LHCN-M2 (cell line): ENCODE results near the gene TBC1D5. TPM values are rescaled to one million over a fixed set of nuclear protein-coding genes. Genes with fewer than 3 reads are reported as not detected.
"Not testable (repeated sequence)": the region's sequence is repeated elsewhere in the genome, so short reads cannot be mapped to it uniquely, and the experiment has no call there.

Experiments
- DNase-seq: peaks from one replicate; pipeline ENCODE4 v3.0.0-alpha.2; 2012; ENCODE audit warnings: low read depth
- total RNA-seq: library from RNA; depleted of rRNA; stranded (reverse); fragments of >200 nt; gene quantifications from 2 replicates; pipeline ENCODE4 v1.2.3, GENCODE V29; 2014

TBC1D5 gene
- total RNA-seq, 1 experiment from 2014 or later: 92.2 TPM

GRCh38 chr3:17749281-17749680 is 6.8 kb upstream of the TBC1D5 start:
- no peak for DNase-seq

- DNase-seq: no peak
Observed at GRCh38 chr3:17747890-17748247, 5.4 kb upstream of the TBC1D5 start.

GRCh38 chr3:17747174-17747889 is 4.9 kb upstream of the TBC1D5 start:
- DNase-seq: peak; percentile 84

- DNase-seq: no peak
Observed at GRCh38 chr3:17745894-17746293, 3.5 kb upstream of the TBC1D5 start.

GRCh38 chr3:17745301-17745700 is 2.9 kb upstream of the TBC1D5 start:
- no peak for DNase-seq

GRCh38 chr3:17744693-17745092 is 2.3 kb upstream of the TBC1D5 start:
- no peak for DNase-seq

GRCh38 chr3:17743658-17743995 is 1.2 kb upstream of the TBC1D5 start:
- no peak for DNase-seq

- DNase-seq: no peak
Observed at GRCh38 chr3:17742880-17743657, 638 bp upstream of the TBC1D5 start.

- no peak for DNase-seq
Observed at GRCh38 chr3:17741621-17742101, 770 bp downstream of the TBC1D5 start.

GRCh38 chr3:17740721-17741141 is 1.7 kb downstream of the TBC1D5 start:
- DNase-seq: no peak

- DNase-seq: no peak
Observed at GRCh38 chr3:17738921-17739320, 3.5 kb downstream of the TBC1D5 start.

- DNase-seq: no peak
Observed at GRCh38 chr3:17738219-17738618, 4.2 kb downstream of the TBC1D5 start.

- no peak for DNase-seq
Observed at GRCh38 chr3:17737591-17737990, 4.8 kb downstream of the TBC1D5 start.

GRCh38 chr3:17735362-17735761 is 7.1 kb downstream of the TBC1D5 start:
- not testable (repeated sequence) for DNase-seq

GRCh38 chr3:17733768-17734167 is 8.7 kb downstream of the TBC1D5 start:
- no peak for DNase-seq

GRCh38 chr3:17733215-17733614 is 9.2 kb downstream of the TBC1D5 start:
- no peak for DNase-seq

- DNase-seq: peak; percentile 62
Observed at GRCh38 chr3:17730318-17730967, 12.0 kb downstream of the TBC1D5 start.

GRCh38 chr3:17726313-17726712 is 16.1 kb downstream of the TBC1D5 start:
- DNase-seq: no peak

GRCh38 chr3:17725844-17726243 is 16.6 kb downstream of the TBC1D5 start:
- DNase-seq: not testable (repeated sequence)

GRCh38 chr3:17724948-17725347 is 17.5 kb downstream of the TBC1D5 start:
- no peak for DNase-seq

- no peak for DNase-seq
Observed at GRCh38 chr3:17724122-17724521, 18.3 kb downstream of the TBC1D5 start.

GRCh38 chr3:17717411-17717810 is 25.0 kb downstream of the TBC1D5 start:
- DNase-seq: no peak

GRCh38 chr3:17714473-17714872 is 28.0 kb downstream of the TBC1D5 start:
- no peak for DNase-seq
